A549 (cell line): ENCODE data around the gene EFCAB8.
"Not testable (repeated sequence)": the region's sequence is repeated elsewhere in the genome, so short reads cannot be mapped to it uniquely, and the experiment has no call there.

ENCODE experiments used
- CEBPB ChIP-seq, 2 experiments: fragments of >200 bp in 1 of 2; sonication (Bioruptor Twin) in 1 of 2; formaldehyde crosslinking in 1 of 2; IDR thresholded peaks; 2 replicates each; pipeline ENCODE4 v1.6.1; 2012 to 2016
- JUNB ChIP-seq: fragments of >200 bp; sonication (Bioruptor Twin); formaldehyde crosslinking; IDR thresholded peaks from 2 replicates; pipeline ENCODE4 v1.6.1; 2016
- RCOR1 ChIP-seq: fragments of 150-350 bp; IDR thresholded peaks from 2 replicates; pipeline ENCODE4 v1.6.1; 2014; ENCODE audit warnings: antibody characterized with exemption, low read length, low read depth

GRCh38 chr20:32975121-32975520 lies 116.4 kb downstream of the EFCAB8 start:
- not testable (repeated sequence) for TF ChIP-seq RCOR1; CEBPB (IDR thresholded peaks at IDR 0.05); JUNB
